Natural killer cell (primary cell): ENCODE results near the gene NIT2. TPM values are rescaled to one million over a fixed set of nuclear protein-coding genes. Genes with fewer than 3 reads are reported as not detected.

Experiments used
- ATAC-seq, 3 donors: fragments of 150-1000 bp in 2 of 3; fragments of 200-7000 bp in 1 of 3; cut with Tn5 transposase; 1 replicate in 1 of 3; 2 replicates in 2 of 3; pipeline ENCODE4 v1.10.0; 2021; ENCODE audit warnings: mild to moderate bottlenecking in 2 of 3, moderate library complexity in 2 of 3
- DNase-seq, 2 donors: peaks; one replicate each; pipeline versions ENCODE4 v3.0.0 to v3.0.0-alpha.2; 2013 to 2021; ENCODE audit warnings: mixed read lengths in 1 of 2
- H3K27ac ChIP-seq: one replicate; pipeline ENCODE4 v1.5.1; 2013; ENCODE audit warnings: mild to moderate bottlenecking, low read length
- H3K27me3 ChIP-seq: one replicate; pipeline ENCODE4 v1.6.1; 2013; ENCODE audit warnings: low read length; ENCODE audit not compliant: control insufficient read depth, insufficient read depth
- H3K36me3 ChIP-seq: one replicate; pipeline ENCODE4 v1.6.1; 2013; ENCODE audit warnings: low read length; ENCODE audit not compliant: control insufficient read depth, insufficient read depth
- H3K4me1 ChIP-seq: one replicate; pipeline ENCODE4 v1.6.1; 2013; ENCODE audit warnings: low read length; ENCODE audit not compliant: control insufficient read depth, insufficient read depth
- H3K4me3 ChIP-seq: one replicate; pipeline ENCODE4 v1.5.1; 2013; ENCODE audit warnings: low read length
- H3K9me3 ChIP-seq: one replicate; pipeline ENCODE4 v1.6.1; 2013; ENCODE audit warnings: low read length; ENCODE audit not compliant: control insufficient read depth, insufficient read depth
- H3K27ac Mint-ChIP-seq, 2 donors: one replicate each; pipeline ENCODE4 v1.8.0; 2022; ENCODE audit warnings: mild to moderate bottlenecking in 2 of 2, mixed read lengths in 2 of 2, moderate library complexity in 1 of 2
- H3K27me3 Mint-ChIP-seq, 2 donors: one replicate each; pipeline ENCODE4 v1.8.0; 2022; ENCODE audit warnings: low read depth in 2 of 2, mixed read lengths in 2 of 2
- H3K36me3 Mint-ChIP-seq: one replicate; pipeline ENCODE4 v1.8.0; 2022; ENCODE audit warnings: mixed read lengths
- H3K4me1 Mint-ChIP-seq, 2 donors: one replicate each; pipeline ENCODE4 v1.8.0; 2022; ENCODE audit warnings: mixed read lengths in 2 of 2
- H3K4me3 Mint-ChIP-seq: one replicate; pipeline ENCODE4 v1.8.0; 2022; ENCODE audit warnings: mild to moderate bottlenecking, moderate library complexity, mixed read lengths
- H3K9me3 Mint-ChIP-seq, 2 donors: one replicate each; pipeline ENCODE4 v1.8.0; 2022; ENCODE audit warnings: mixed read lengths in 2 of 2
- WGBS: methylation state at CpG from one replicate; pipeline ENCODE4 v1.1.7; 2013; ENCODE audit warnings: missing lambda C conversion rate; ENCODE audit not compliant: insufficient coverage; 5-methylcytosine and 5-hydroxymethylcytosine counted together
- intact Hi-C: fragments of 100-400 bp; cut with micrococcal nuclease; formaldehyde crosslinking; loops from one replicate; pipeline ENCODE4 v1.14.2; 2022
- total RNA-seq, 4 donors: library from RNA; stranded (reverse); fragments of 120-200 nt in 1 of 4; gene quantifications; one replicate each; pipeline versions ENCODE4 v1.2.3 to v1.2.4, GENCODE V29; 2013 to 2022
- TF ChIP-seq, protein P1 (sequence below): fragments of 200-600 bp; IDR thresholded peaks from one replicate; pipeline ENCODE4 v1.8.0; 2022; ENCODE audit warnings: antibody characterized with exemption

Gene NIT2
- total RNA-seq, 3 donors from 2014 or later (not counting 1 experiment from before 2014, with no cell fraction given), result 21.5 to 25.1 (median 24.1) TPM

DNA sequence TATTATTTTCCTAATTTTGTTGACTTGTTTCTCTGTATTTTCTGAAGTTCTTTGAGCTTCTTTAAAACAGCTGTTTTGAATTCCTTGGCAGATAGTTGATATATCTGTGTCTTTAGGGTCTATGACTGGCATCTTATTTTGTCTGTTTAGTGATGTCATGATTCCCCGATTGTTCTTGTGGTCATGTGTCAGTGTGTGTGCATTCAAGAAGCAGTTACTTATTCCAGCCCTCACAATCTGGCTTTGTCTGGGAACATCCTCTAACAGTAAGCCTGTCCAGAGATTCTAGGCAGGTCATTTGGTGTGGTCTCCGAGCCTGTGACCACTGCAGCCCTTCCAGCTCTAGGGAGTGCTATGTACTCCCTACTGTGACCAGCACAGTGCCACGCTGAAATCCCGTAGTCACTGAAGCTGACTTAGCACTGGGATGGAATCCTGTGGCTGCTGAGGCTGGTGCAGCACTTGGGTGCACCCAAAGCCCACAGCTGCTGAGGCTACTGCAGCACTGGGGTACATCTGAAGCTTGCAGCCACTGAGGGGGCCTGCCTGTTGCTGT lies 73.5 kb downstream of the NIT2 start:
- no peak overlapping the region for H3K4me3 Mint-ChIP-seq
- H3K27ac ChIP-seq, result no peak overlapping the region
- H3K27ac Mint-ChIP-seq, result no peak overlapping the region
- H3K9me3 ChIP-seq, result no peaks in the 10 kb centered on the region
- no peak overlapping the region for H3K4me3 ChIP-seq
- no peaks in the 10 kb centered on the region for H3K27me3 ChIP-seq
- no peaks in the 10 kb centered on the region for H3K36me3 ChIP-seq
- peaks cover 5% of the 10 kb centered on the region in 2 donors for H3K9me3 Mint-ChIP-seq
- TF ChIP-seq, protein P1, sequence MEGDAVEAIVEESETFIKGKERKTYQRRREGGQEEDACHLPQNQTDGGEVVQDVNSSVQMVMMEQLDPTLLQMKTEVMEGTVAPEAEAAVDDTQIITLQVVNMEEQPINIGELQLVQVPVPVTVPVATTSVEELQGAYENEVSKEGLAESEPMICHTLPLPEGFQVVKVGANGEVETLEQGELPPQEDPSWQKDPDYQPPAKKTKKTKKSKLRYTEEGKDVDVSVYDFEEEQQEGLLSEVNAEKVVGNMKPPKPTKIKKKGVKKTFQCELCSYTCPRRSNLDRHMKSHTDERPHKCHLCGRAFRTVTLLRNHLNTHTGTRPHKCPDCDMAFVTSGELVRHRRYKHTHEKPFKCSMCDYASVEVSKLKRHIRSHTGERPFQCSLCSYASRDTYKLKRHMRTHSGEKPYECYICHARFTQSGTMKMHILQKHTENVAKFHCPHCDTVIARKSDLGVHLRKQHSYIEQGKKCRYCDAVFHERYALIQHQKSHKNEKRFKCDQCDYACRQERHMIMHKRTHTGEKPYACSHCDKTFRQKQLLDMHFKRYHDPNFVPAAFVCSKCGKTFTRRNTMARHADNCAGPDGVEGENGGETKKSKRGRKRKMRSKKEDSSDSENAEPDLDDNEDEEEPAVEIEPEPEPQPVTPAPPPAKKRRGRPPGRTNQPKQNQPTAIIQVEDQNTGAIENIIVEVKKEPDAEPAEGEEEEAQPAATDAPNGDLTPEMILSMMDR, result no peak
- no peaks in the 10 kb centered on the region for H3K4me1 ChIP-seq
- H3K36me3 Mint-ChIP-seq, result peaks cover 11% of the 10 kb centered on the region
- WGBS, result 97% methylated on average over 4 of the region's 4 CpGs
- H3K27me3 Mint-ChIP-seq, result no peaks in the 10 kb centered on the region
- intact Hi-C loops, result loop anchor here (10.0 kb wide), 2 partner anchors 593 to 1267 kb away; partner anchors contain the start of genes CMSS1 and ZBTB11
- no peaks in the 10 kb centered on the region for H3K4me1 Mint-ChIP-seq
- ATAC-seq (no peak), DNase-seq (no peak)

Other genes with a start within 250 kb of the NIT2 start
- gene FILIP1L, start 220.3 kb upstream of the NIT2 start, total RNA-seq, result under 1 TPM in 1 of 3 donors, not detected in 2; 0.12 TPM
- 10 to 100 TPM; 38.8 to 50.3 (median 45.4) TPM for gene TBC1D23, start 73.8 kb upstream of the NIT2 start, total RNA-seq
- gene TOMM70, start 66.3 kb downstream of the NIT2 start, total RNA-seq, result 10 to 100 TPM; 19.1 to 26.6 (median 24.0) TPM
- gene LNP1, start 66.8 kb downstream of the NIT2 start, total RNA-seq, result under 1 TPM; 0.39 to 0.85 (median 0.73) TPM
- gene TMEM45A, start 157.9 kb downstream of the NIT2 start, total RNA-seq, result under 1 TPM; 0.23 to 0.49 (median 0.25) TPM